K562 (cell line): ENCODE data around the gene PDGFA. TPM values are rescaled to one million over a fixed set of nuclear protein-coding genes. Genes with fewer than 3 reads are reported as not detected.

Experiments used
- ATAC-seq: fragments of 200-7000 bp; cut with Tn5 transposase; 3 replicates; pipeline ENCODE4 v1.9.1; 2020; ENCODE audit warnings: moderate library complexity
- BruUV-seq: library from RNA; stranded (reverse); fragments of 400-500 nt; replicated peaks from 2 replicates; lab custom pipeline; 2021; lab: Mats Ljungman, UMichigan
- CTCF ChIA-PET: fragments of 300-600 bp; formaldehyde crosslinking; extraction: SDS; loops from one replicate; lab custom pipeline; 2021; ENCODE audit warnings: low intra/inter-chr PET ratio; lab: Yijun Ruan, JAX
- POLR2A ChIA-PET: fragments of 300-600, 350-650 bp; sonication (Branson Sonifier 250); formaldehyde crosslinking; extraction: SDS; loops from one replicate; lab custom pipeline; 2021; ENCODE audit warnings: antibody characterized with exemption, inconsistent platforms; lab: Yijun Ruan, JAX
- DNase-seq, 4 experiments: peaks; one replicate each; pipeline versions ENCODE4 v3.0.0 to v3.0.0-alpha.2; 2011 to 2018; ENCODE audit warnings: low spot score in 3 of 4, mixed read lengths in 3 of 4; ENCODE audit errors: extremely low read depth in 1 of 4
- FAIRE-seq: peaks from 2 replicates; lab custom pipeline; 2011; peaks lifted over from hg19 to GRCh38; lab: Jason Lieb, UNC
- H2AFZ ChIP-seq: 2 replicates; pipeline ENCODE4 v1.6.0; 2011; ENCODE audit warnings: low read depth, low read length, control low read depth, inconsistent platforms
- H3K27ac ChIP-seq: fragments of 200-600 bp; 3 replicates; pipeline ENCODE4 v1.8.0; 2011; ENCODE audit warnings: low read depth, mild to moderate bottlenecking, control low read depth, inconsistent platforms, low read length, moderate library complexity, mixed read lengths; ENCODE audit errors: extremely low read depth
- H3K27me3 ChIP-seq, 2 experiments: fragments of 300-600 bp in 1 of 2; 2 replicates in 1 of 2; 3 replicates in 1 of 2; pipeline versions ENCODE4 v1.6.0 to v1.8.0; 2011; ENCODE audit warnings: inconsistent platforms in 2 of 2, low read length in 2 of 2, mild to moderate bottlenecking in 1 of 2, mixed read lengths in 1 of 2, moderate library complexity in 1 of 2; ENCODE audit not compliant: control insufficient read depth in 2 of 2, insufficient read depth in 2 of 2
- H3K36me3 ChIP-seq: fragments of 300-600 bp; 3 replicates; pipeline ENCODE4 v1.8.0; 2011; ENCODE audit warnings: mild to moderate bottlenecking, low read length, inconsistent platforms; ENCODE audit not compliant: control insufficient read depth, insufficient read depth
- H3K4me1 ChIP-seq, 2 experiments: fragments of 200-600 bp in 1 of 2; replicated peaks in 1 of 2; 2 replicates in 1 of 2; 3 replicates in 1 of 2; pipeline versions ENCODE4 v1.5.1 to v1.8.0; 2011; ENCODE audit warnings: inconsistent platforms in 2 of 2, low read length in 2 of 2, mild to moderate bottlenecking in 1 of 2, mixed read lengths in 1 of 2, moderate library complexity in 1 of 2; ENCODE audit not compliant: control insufficient read depth in 2 of 2, insufficient read depth in 2 of 2
- H3K4me2 ChIP-seq: 2 replicates; pipeline ENCODE4 v1.6.1; 2011; ENCODE audit warnings: low read length, control low read depth, inconsistent platforms, mixed read lengths; ENCODE audit not compliant: insufficient read depth
- H3K4me3 ChIP-seq: fragments of 200-600 bp; sonication (generic), shearing (Covaris generic); 2 replicates; pipeline ENCODE4 v1.5.1; 2016; ENCODE audit warnings: control low read depth, inconsistent platforms
- H3K79me2 ChIP-seq: fragments of 200-600 bp; 3 replicates; pipeline ENCODE4 v1.8.0; 2011; ENCODE audit warnings: low read length, inconsistent platforms; ENCODE audit not compliant: control insufficient read depth, insufficient read depth
- H3K9ac ChIP-seq, 2 experiments: 2 replicates each; pipeline versions ENCODE4 v1.6.0 to v1.6.1; 2011; ENCODE audit warnings: low read depth in 2 of 2, low read length in 2 of 2, control low read depth in 1 of 2, inconsistent platforms in 1 of 2, mild to moderate bottlenecking in 1 of 2, mixed read lengths in 1 of 2; ENCODE audit not compliant: insufficient read depth in 1 of 2
- H3K9me1 ChIP-seq: one replicate; pipeline ENCODE4 v1.6.0; 2011; ENCODE audit warnings: inconsistent platforms, mild to moderate bottlenecking, low read length, moderate library complexity; ENCODE audit not compliant: control insufficient read depth, insufficient read depth
- H3K9me3 ChIP-seq: replicated peaks from 2 replicates; pipeline ENCODE4 v1.5.1; 2011; ENCODE audit warnings: low read depth, low read length, inconsistent platforms; ENCODE audit not compliant: control insufficient read depth, insufficient read depth
- H4K20me1 ChIP-seq: replicated peaks from 2 replicates; pipeline ENCODE4 v1.6.1; 2011; ENCODE audit warnings: low read length, inconsistent platforms, mixed read lengths; ENCODE audit not compliant: control insufficient read depth, insufficient read depth
- CBFA2T2 ChIP-seq: fragments of 450-650 bp; conservative IDR thresholded peaks from 2 replicates; pipeline ENCODE4 v1.6.1; 2017; ENCODE audit warnings: mild to moderate bottlenecking
- FIP1L1 ChIP-seq: fragments of 200-400 bp; formaldehyde crosslinking; IDR thresholded peaks from 2 replicates; pipeline ENCODE4 v1.6.1; 2018; ENCODE audit warnings: mild to moderate bottlenecking, low read depth, low read length; ENCODE audit not compliant: poor library complexity, severe bottlenecking
- RBM34 ChIP-seq: fragments of 200-400 bp; formaldehyde crosslinking; IDR thresholded peaks from 2 replicates; pipeline ENCODE4 v1.6.1; 2018; ENCODE audit warnings: low read length, borderline replicate concordance; ENCODE audit not compliant: insufficient read depth
- WGBS: fragments of 100-300 bp; shearing (Covaris generic); methylation state at CpG from one replicate; pipeline ENCODE4 v1.1.6; 2016; ENCODE audit warnings: low coverage, mixed read lengths; ENCODE audit not compliant: insufficient coverage; ENCODE audit errors: missing lambda C conversion rate; 5-methylcytosine and 5-hydroxymethylcytosine counted together
- in situ Hi-C: fragments of 300-500 bp; cut with MboI; formaldehyde crosslinking; loops from 4 replicates; pipeline ENCODE4 v1.15.0; 2018; ENCODE audit warnings: inconsistent platforms, mixed read lengths
- intact Hi-C: fragments of 100-400 bp; cut with micrococcal nuclease; formaldehyde crosslinking; loops from 2 replicates; pipeline ENCODE4 v1.14.2; 2022
- polyA plus RNA-seq, 8 experiments: library from polyadenylated mRNA; depleted of rRNA in 4 of 8; stranded (reverse) in 5 of 8; unstranded in 3 of 8; fragments of >200 nt; fragmentation: Nextera tagmentation in 2 of 8; fragmentation: Illumina TruSeq in 1 of 8; extraction: Ambion mirVana in 2 of 8; extraction: Trizol in 1 of 8; gene quantifications; 2 replicates each; pipeline versions ENCODE4 v1.2.1 to v1.2.3, GENCODE V29; 2011 to 2014; ENCODE audit warnings: inconsistent platforms in 1 of 8, missing spikeins in 1 of 8
- total RNA-seq, 7 experiments: library from RNA; depleted of rRNA in 6 of 7; stranded (reverse); fragments of >200 nt in 6 of 7; fragmentation: Illumina TruSeq in 2 of 7; extraction: Trizol in 2 of 7; gene quantifications; 2 replicates each; pipeline versions ENCODE4 v1.2.1 to v1.2.3, GENCODE V29; 2011 to 2021; ENCODE audit warnings: low replicate concordance in 1 of 7
- TF ChIP-seq, protein P1 (sequence below), 2 experiments: fragments of 450-650 bp in 1 of 2; sonication (generic) in 1 of 2; formaldehyde crosslinking in 1 of 2; IDR thresholded peaks; 2 replicates each; pipeline versions ENCODE4 v1.7.1 to v1.9.0; 2016 to 2022; ENCODE audit warnings: inconsistent platforms in 1 of 2, mild to moderate bottlenecking in 1 of 2, missing genetic modification reagents in 1 of 2
- TF ChIP-seq, protein P2 (sequence below): fragments of 250-450 bp; sonication (Bioruptor Pico); IDR thresholded peaks from 2 replicates; pipeline ENCODE4 v1.8.0; 2022; ENCODE audit warnings: inconsistent platforms
- TF ChIP-seq, protein P3 (sequence below): fragments of 250-450 bp; sonication (Bioruptor Pico); IDR thresholded peaks from 2 replicates; pipeline ENCODE4 v1.4.0; 2020; ENCODE audit warnings: mild to moderate bottlenecking, moderate library complexity

PDGFA gene
- total and polyA plus RNA-seq, 9 of the 15 experiments (the other 6 are each of a cell fraction or from before 2014, with no cell fraction given), result 2.5 to 10.2 (median 4.6) TPM

DNA sequence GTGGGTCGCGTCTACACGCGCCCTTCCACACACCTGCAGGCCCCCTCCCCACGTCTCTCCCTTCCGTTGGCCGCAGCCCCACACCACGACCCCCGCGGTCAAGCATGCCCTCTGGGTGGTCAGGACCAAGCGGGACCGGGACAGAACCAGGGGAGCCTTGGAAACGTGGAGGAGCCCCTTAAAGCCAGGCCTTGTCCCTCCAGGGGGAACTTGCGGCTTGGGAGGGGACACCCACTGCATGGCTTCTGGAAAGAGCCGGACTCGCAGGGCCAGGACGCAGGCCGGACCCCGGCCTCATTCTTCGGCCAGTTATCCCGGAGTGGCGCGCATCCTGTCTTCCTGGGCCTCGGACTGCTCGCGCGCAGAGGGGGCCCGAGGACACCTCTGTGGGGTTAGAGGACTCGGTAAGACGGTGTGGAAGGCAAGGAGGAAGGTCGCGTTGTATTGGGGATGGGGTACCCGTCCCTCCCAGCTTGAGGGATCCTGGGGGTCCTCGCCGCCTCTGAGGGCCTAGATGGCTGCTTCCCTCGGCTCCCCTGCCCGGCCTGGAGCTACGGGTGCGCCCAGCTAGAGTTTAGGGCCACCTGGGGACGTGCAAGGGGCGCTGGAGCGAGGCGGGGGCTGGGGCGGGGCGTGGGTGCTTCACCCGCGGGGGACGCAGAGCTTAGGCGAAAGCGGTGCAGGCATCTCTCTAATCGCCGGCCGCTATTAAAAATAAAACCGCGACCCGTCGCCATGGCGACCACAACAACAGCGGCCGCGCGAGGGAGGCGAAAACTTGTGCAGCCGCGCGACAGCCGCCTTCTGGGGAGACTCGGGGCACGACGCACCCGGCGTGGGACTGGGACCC, 1.8 kb upstream of the PDGFA start:
- peak overlapping the region; percentile 74; the same call in 1 of the 2 replicates for H2AFZ ChIP-seq
- in situ Hi-C loops (loop anchor here (5.0 kb wide), 1 partner anchor 189 kb away; no protein-coding TSS in a partner anchor), intact Hi-C loops (loop anchor here (5.0 kb wide), 1 partner anchor 81 kb away; no protein-coding TSS in a partner anchor)
- no peak overlapping the region for H3K27ac ChIP-seq
- no peaks in the 10 kb centered on the region for H3K36me3 ChIP-seq
- no peaks in the 10 kb centered on the region for H4K20me1 ChIP-seq
- H3K4me2 ChIP-seq, result peak overlapping the region; percentile 32; the same call in 1 of the 2 replicates
- peak; percentile 2; the same call in 1 of the 3 replicates for ATAC-seq
- peaks cover 0 to 12% of the 10 kb centered on the region in 2 experiments; a peak in 2 of 5 replicates for H3K27me3 ChIP-seq
- H3K4me3 ChIP-seq, result peak overlapping the region; percentile 26
- peaks cover 9 to 69% of the 10 kb centered on the region in 2 experiments for H3K4me1 ChIP-seq
- WGBS, result 18% methylated on average over 31 of the region's 72 CpGs
- peak overlapping the region in 1 of 2 experiments; percentile 87; a peak in 2 of 4 replicates for H3K9ac ChIP-seq
- FAIRE-seq, result no peak
- POLR2A ChIA-PET, result interaction anchor here (0.7 kb wide), 1 partner anchor 327 kb away, joined by 3 read pairs; no protein-coding TSS in a partner anchor
- CTCF ChIA-PET, result no interaction called here
- H3K9me1 ChIP-seq, result no peaks in the 10 kb centered on the region
- BruUV-seq, result no TSS peak
- peak in 3 of 4 experiments; percentile 56 to 71 (median 59) for DNase-seq
- H3K9me3 ChIP-seq, result no peaks in the 10 kb centered on the region
- H3K79me2 ChIP-seq, result peaks cover 7% of the 10 kb centered on the region; the same call in 1 of the 3 replicates
- TF ChIP-seq FIP1L1, result peak; percentile 8
- TF ChIP-seq RBM34, result no peak
- TF ChIP-seq, protein P1, sequence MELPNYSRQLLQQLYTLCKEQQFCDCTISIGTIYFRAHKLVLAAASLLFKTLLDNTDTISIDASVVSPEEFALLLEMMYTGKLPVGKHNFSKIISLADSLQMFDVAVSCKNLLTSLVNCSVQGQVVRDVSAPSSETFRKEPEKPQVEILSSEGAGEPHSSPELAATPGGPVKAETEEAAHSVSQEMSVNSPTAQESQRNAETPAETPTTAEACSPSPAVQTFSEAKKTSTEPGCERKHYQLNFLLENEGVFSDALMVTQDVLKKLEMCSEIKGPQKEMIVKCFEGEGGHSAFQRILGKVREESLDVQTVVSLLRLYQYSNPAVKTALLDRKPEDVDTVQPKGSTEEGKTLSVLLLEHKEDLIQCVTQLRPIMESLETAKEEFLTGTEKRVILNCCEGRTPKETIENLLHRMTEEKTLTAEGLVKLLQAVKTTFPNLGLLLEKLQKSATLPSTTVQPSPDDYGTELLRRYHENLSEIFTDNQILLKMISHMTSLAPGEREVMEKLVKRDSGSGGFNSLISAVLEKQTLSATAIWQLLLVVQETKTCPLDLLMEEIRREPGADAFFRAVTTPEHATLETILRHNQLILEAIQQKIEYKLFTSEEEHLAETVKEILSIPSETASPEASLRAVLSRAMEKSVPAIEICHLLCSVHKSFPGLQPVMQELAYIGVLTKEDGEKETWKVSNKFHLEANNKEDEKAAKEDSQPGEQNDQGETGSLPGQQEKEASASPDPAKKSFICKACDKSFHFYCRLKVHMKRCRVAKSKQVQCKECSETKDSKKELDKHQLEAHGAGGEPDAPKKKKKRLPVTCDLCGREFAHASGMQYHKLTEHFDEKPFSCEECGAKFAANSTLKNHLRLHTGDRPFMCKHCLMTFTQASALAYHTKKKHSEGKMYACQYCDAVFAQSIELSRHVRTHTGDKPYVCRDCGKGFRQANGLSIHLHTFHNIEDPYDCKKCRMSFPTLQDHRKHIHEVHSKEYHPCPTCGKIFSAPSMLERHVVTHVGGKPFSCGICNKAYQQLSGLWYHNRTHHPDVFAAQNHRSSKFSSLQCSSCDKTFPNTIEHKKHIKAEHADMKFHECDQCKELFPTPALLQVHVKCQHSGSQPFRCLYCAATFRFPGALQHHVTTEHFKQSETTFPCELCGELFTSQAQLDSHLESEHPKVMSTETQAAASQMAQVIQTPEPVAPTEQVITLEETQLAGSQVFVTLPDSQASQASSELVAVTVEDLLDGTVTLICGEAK (IDR thresholded peaks at IDR 0.05), result no peak
- TF ChIP-seq, protein P1 (CRISPR knock-in tag; IDR thresholded peaks at IDR 0.05), result no peak
- TF ChIP-seq, protein P2, sequence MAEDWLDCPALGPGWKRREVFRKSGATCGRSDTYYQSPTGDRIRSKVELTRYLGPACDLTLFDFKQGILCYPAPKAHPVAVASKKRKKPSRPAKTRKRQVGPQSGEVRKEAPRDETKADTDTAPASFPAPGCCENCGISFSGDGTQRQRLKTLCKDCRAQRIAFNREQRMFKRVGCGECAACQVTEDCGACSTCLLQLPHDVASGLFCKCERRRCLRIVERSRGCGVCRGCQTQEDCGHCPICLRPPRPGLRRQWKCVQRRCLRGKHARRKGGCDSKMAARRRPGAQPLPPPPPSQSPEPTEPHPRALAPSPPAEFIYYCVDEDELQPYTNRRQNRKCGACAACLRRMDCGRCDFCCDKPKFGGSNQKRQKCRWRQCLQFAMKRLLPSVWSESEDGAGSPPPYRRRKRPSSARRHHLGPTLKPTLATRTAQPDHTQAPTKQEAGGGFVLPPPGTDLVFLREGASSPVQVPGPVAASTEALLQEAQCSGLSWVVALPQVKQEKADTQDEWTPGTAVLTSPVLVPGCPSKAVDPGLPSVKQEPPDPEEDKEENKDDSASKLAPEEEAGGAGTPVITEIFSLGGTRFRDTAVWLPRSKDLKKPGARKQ (CRISPR knock-in tag), result no peak
- TF ChIP-seq, protein P3, sequence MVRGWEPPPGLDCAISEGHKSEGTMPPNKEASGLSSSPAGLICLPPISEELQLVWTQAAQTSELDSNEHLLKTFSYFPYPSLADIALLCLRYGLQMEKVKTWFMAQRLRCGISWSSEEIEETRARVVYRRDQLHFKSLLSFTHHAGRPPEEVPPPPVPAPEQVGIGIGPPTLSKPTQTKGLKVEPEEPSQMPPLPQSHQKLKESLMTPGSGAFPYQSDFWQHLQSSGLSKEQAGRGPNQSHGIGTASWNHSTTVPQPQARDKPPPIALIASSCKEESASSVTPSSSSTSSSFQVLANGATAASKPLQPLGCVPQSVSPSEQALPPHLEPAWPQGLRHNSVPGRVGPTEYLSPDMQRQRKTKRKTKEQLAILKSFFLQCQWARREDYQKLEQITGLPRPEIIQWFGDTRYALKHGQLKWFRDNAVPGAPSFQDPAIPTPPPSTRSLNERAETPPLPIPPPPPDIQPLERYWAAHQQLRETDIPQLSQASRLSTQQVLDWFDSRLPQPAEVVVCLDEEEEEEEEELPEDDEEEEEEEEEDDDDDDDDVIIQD (CRISPR knock-in tag), result no peak
- no peak for TF ChIP-seq CBFA2T2
